Panc1 (cell line): Measurements from ENCODE around the gene FAM53B. TPM values are rescaled to one million over a fixed set of nuclear protein-coding genes. Genes with fewer than 3 reads are reported as not detected.

Experiments
- ATAC-seq: fragments of 200-7000 bp; cut with Tn5 transposase; 2 replicates; pipeline ENCODE4 v1.9.1; 2020; ENCODE audit warnings: mild to moderate bottlenecking, moderate library complexity
- BruUV-seq: library from RNA; stranded (reverse); fragments of 400-500 nt; replicated peaks from 2 replicates; lab custom pipeline; 2021; lab: Mats Ljungman, UMichigan
- CTCF ChIA-PET: fragments of 300-600 bp; sonication (Branson Sonifier 250); formaldehyde crosslinking; loops from one replicate; lab custom pipeline; 2022; ENCODE audit warnings: antibody characterized with exemption; lab: Charles Lee
- POLR2A ChIA-PET: fragments of 300-600 bp; sonication (Branson Sonifier 250); formaldehyde crosslinking; loops from one replicate; lab custom pipeline; 2022; ENCODE audit warnings: antibody characterized with exemption; lab: Charles Lee
- DNase-seq: peaks from one replicate; pipeline ENCODE4 v3.0.0-alpha.2; 2010; ENCODE audit warnings: low read depth, low spot score
- H3K27ac ChIP-seq: 2 replicates; pipeline ENCODE4 v1.5.1; 2011; ENCODE audit warnings: mild to moderate bottlenecking, low read length, inconsistent platforms
- H3K27me3 ChIP-seq: fragments of 200-500 bp; sonication (Bioruptor generic); 2 replicates; pipeline ENCODE4 v1.6.0; 2014; ENCODE audit warnings: low read length, inconsistent platforms; ENCODE audit not compliant: control insufficient read depth, insufficient read depth
- H3K36me3 ChIP-seq: fragments of 200-500 bp; sonication (Bioruptor generic); 2 replicates; pipeline ENCODE4 v1.5.1; 2014; ENCODE audit warnings: inconsistent platforms, mild to moderate bottlenecking, low read length, moderate library complexity; ENCODE audit not compliant: control insufficient read depth, insufficient read depth
- H3K4me1 ChIP-seq: 2 replicates; pipeline ENCODE4 v1.5.1; 2011; ENCODE audit warnings: inconsistent platforms, mild to moderate bottlenecking, low read length, moderate library complexity; ENCODE audit not compliant: control insufficient read depth, insufficient read depth
- H3K4me3 ChIP-seq, 2 experiments: 2 replicates each; pipeline ENCODE4 v1.5.1; 2011 to 2012; ENCODE audit warnings: low read depth in 2 of 2, low read length in 2 of 2, mild to moderate bottlenecking in 2 of 2, inconsistent platforms in 1 of 2, moderate library complexity in 1 of 2
- H3K9me3 ChIP-seq: fragments of 200-500 bp; sonication (Bioruptor generic); 2 replicates; pipeline ENCODE4 v1.5.1; 2014; ENCODE audit warnings: low read depth, mild to moderate bottlenecking, inconsistent platforms, low read length, moderate library complexity; ENCODE audit not compliant: control insufficient read depth, insufficient read depth
- CTCF ChIP-seq: fragments of 450-650 bp; IDR thresholded peaks from 2 replicates; pipeline ENCODE4 v1.5.1; 2017; ENCODE audit warnings: mild to moderate bottlenecking
- POLR2AphosphoS5 ChIP-seq: IDR thresholded peaks from 2 replicates; pipeline ENCODE4 v1.6.1; 2012; ENCODE audit warnings: mild to moderate bottlenecking, low read depth, low read length, moderate library complexity
- REST ChIP-seq, 2 experiments: IDR thresholded peaks; 2 replicates each; pipeline ENCODE4 v1.6.1; 2011 to 2012; ENCODE audit warnings: low read depth in 2 of 2, control low read depth in 1 of 2, low read length in 1 of 2, mild to moderate bottlenecking in 1 of 2, moderate library complexity in 1 of 2; ENCODE audit not compliant: insufficient read depth in 1 of 2
- SIN3A ChIP-seq: IDR thresholded peaks from 2 replicates; pipeline ENCODE4 v1.6.1; 2012; ENCODE audit warnings: low read depth, mild to moderate bottlenecking, low read length, moderate library complexity, borderline replicate concordance; ENCODE audit not compliant: insufficient read depth
- TCF7L2 ChIP-seq: IDR thresholded peaks from 2 replicates; pipeline ENCODE4 v1.6.1; 2011; ENCODE audit warnings: mild to moderate bottlenecking, low read depth, low read length, inconsistent platforms
- in situ Hi-C: cut with HindIII; loops from 2 replicates; pipeline ENCODE4 v1.10.0; 2016; ENCODE audit warnings: low sequenced_read_pairs, low pct_unique_long_range_greater_than_20kb
- intact Hi-C: fragments of 100-400 bp; cut with micrococcal nuclease; formaldehyde crosslinking; loops from one replicate; pipeline ENCODE4 v1.10.0; 2022; ENCODE audit not compliant: unreplicated experiment
- total RNA-seq: library from RNA; stranded (reverse); gene quantifications from one replicate; pipeline ENCODE4 v1.2.1, GENCODE V29; 2021; ENCODE audit not compliant: unreplicated experiment

Gene FAM53B
- total RNA-seq, 1 experiment from 2014 or later, result 42.5 TPM

- BruUV-seq, result no TSS peak
- Histone ChIP-seq H3K27ac (no peak overlapping the region), H3K9me3 (no peaks in the 10 kb centered on the region), H3K27me3 (no peaks in the 10 kb centered on the region), H3K4me3 (no peak overlapping the region), H3K4me1 (peaks cover 10% of the 10 kb centered on the region), H3K36me3 (no peaks in the 10 kb centered on the region)
- in situ Hi-C loops (no loop called here), intact Hi-C loops (no loop called here)
- ChIA-PET POLR2A (interaction anchor here (0.7 kb wide), 1 partner anchor 523 kb away, joined by 3 read pairs; no protein-coding TSS in a partner anchor), CTCF (interaction anchor here (1.3 kb wide), 1 partner anchor 34 kb away, joined by 4 read pairs; no protein-coding TSS in a partner anchor)
- TF ChIP-seq REST (IDR thresholded peaks at IDR 0.05; ENCODE audit: insufficient read depth in 1 of 2, low read depth in 2 of 2, low read length in 1 of 2) (no peak), SIN3A (no peak), POLR2AphosphoS5 (no peak), TCF7L2 (no peak), CTCF (no peak)
- DNase-seq (no peak), ATAC-seq (no peak)
Observed at GRCh38 chr10:124708922-124709520, 35.2 kb downstream of the FAM53B start.

- BruUV-seq, result no TSS peak
- no peaks in the 10 kb centered on the region for H3K36me3 ChIP-seq
- no peak for ATAC-seq
- ChIA-PET POLR2A (interaction anchor here (0.7 kb wide), 1 partner anchor 522 kb away, joined by 3 read pairs; no protein-coding TSS in a partner anchor), CTCF (interaction anchor here (1.3 kb wide), 1 partner anchor 35 kb away, joined by 4 read pairs; no protein-coding TSS in a partner anchor)
- no peaks in the 10 kb centered on the region for H3K27me3 ChIP-seq
- in situ Hi-C loops (no loop called here), intact Hi-C loops (no loop called here)
- peaks cover 10% of the 10 kb centered on the region for H3K4me1 ChIP-seq
- H3K27ac ChIP-seq, result no peak overlapping the region
- no peak overlapping the region for H3K4me3 ChIP-seq
- no peaks in the 10 kb centered on the region for H3K9me3 ChIP-seq
- TF ChIP-seq SIN3A, result no peak
- no peak for TF ChIP-seq POLR2AphosphoS5
- no peak for TF ChIP-seq REST (IDR thresholded peaks at IDR 0.05; ENCODE audit: insufficient read depth in 1 of 2, low read depth in 2 of 2, low read length in 1 of 2)
- no peak for TF ChIP-seq TCF7L2
- TF ChIP-seq CTCF, result no peak
- DNase-seq, result no peak
Observed at GRCh38 chr10:124708246-124708779, 35.9 kb downstream of the FAM53B start.
